B cell (primary cell): Measurements from ENCODE around the gene SH3GL1.

Source experiments
- CTCF ChIP-seq: fragments of 200-600 bp; IDR thresholded peaks from one replicate; pipeline ENCODE4 v1.8.0; 2022; ENCODE audit warnings: antibody characterized with exemption, mild to moderate bottlenecking
- EZH2 ChIP-seq: IDR thresholded peaks from 2 replicates; pipeline ENCODE4 v1.6.1; 2012; ENCODE audit warnings: borderline replicate concordance, low read depth, mild to moderate bottlenecking, moderate library complexity, low read length; ENCODE audit not compliant: insufficient read depth, poor library complexity, severe bottlenecking

GRCh38 chr19:4405977-4406376, 5.6 kb upstream of the SH3GL1 start:
- no peak for TF ChIP-seq CTCF
- TF ChIP-seq EZH2: no peak
